Bone marrow (tissue), 2 donors: ENCODE data around the gene DTL.

Source experiments
- DNase-seq, 2 donors: peaks; one replicate each; lab custom pipeline; 2025; lab: John Stamatoyannopoulos, UW

Gene DTL

DNA sequence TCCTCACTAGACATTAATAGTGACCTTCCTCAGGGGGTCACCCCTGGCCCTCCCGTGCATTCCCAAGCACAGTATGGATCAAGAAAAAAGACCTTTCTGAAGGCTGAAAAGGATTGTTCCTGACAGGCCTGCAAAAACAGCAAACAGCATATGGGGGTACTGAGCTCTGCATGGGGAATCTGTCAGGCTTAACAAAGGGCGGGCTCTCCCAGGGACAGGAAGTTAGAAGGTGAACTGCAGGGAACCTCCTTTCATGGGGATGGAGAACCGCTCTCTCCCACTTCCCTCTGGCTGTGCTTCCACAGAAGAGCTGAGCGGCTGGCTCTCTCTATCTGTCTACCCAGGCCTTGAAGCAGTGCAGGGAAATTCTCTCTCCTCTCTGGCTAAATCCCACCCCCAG is 91.7 kb downstream of the DTL start:
- DNase-seq, result no peak

DNA sequence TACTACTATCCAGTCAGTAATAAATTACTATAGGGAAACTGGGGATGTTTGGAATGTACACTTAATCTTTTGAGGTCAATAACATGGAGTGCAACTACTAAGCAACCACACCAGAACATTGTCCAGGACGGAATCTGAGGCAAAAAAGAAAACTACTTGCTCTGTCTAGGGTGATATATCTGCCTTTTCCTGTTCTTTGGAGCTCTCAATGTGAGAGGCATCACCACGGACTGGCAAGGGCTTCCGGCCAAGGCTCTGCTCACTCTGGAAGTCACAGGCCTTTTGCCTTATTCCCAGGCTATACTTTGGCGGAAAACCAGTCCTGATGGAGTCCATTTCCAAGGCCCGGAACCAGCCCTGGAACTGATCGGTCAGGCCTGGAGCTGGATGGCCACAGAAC is 94.2 kb downstream of the DTL start:
- DNase-seq, result no peak

DNA sequence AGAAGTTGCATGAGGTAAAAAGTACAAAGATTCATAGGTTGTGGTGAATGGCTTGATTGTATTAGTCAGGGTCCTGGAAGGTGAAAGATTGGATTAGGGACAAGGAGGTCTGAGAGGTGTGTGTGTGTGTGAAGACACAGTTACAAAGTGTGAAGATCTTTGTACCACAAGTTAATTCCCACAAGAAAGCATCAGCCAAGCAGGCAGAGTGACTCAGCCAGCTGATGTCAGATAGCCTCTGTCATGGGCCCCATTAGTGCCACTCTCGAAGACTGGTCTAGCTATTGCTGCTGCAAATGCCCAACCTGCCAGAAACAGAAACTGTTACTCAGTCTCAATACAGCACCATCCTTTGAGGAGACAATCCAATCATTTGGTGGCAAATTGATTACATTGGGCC is 96.5 kb downstream of the DTL start:
- no peak for DNase-seq

DNA sequence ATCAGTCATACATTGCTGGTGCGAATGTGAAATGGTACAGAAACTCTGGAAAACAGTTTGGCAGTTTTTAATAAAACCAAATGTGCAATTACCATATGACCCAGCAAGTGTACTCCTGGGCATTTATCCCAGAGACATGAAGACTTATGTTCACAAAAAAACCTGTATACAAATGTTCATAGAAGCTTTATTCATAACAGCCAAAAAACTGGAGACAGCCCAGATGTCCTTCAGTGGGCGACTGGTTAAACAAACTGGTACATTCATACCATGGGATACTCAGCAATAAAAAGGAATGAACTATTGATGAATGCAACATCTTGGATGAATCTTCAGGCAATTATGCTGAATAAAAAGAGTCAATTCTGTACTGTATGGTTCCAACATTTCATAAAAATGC is 97.8 kb downstream of the DTL start:
- no peak for DNase-seq

DNA sequence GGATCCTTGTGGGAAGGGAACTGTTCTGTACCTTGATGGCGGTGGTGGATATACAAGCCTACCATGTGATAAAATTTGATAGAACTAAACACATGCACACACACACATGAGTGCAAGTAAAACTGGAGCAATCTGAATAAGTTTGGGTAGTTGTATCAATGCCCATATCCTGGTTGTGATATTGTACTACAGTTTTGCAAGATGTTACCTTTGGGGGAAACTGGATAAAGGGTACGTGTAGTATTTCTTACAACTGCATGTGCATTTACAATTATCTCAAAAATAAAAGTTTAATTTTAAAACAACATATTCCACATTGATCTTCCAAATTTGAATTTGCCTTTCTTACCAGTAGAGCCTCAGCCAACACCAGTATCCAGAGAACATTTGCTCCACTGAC is 99.6 kb downstream of the DTL start:
- no peak for DNase-seq

DNA sequence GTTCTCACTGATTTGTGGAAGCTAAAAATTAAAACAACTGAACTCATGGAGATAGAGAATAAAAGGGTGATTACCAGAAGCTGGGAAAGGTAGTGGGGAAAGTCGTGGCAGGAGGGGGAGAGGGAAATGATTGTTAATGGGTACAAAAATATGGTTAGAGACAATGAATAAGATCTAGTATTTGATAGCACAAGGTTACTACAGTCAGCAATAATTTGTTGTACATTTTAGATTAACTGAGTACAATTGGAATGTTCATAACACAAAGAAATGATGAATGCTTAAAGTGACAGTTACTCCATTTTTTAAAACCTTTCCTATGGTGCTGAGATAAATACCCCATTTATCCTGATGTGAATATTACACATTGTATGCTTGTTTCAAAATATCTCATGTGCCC is 102.3 kb downstream of the DTL start:
- DNase-seq, result no peak

DNA sequence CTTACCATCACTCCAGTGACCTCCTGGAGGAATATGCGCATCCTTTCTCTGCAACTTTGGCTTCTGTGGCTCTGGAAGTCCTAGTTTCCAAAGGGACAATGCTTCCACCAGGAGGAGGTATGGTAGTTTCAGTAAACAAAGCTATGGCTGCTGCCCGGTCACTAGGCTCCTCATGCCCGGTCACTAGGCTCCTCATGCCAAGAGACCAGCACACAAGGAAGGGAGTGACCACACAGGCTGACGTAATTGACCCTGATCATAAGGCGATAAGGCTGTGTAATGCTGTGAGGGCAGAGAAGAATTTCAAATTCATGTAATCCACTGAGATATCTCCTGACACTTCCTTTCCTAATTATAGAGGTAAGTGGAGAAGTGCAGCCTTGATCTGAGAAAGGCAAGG is 102.9 kb downstream of the DTL start:
- DNase-seq, result no peak

DNA sequence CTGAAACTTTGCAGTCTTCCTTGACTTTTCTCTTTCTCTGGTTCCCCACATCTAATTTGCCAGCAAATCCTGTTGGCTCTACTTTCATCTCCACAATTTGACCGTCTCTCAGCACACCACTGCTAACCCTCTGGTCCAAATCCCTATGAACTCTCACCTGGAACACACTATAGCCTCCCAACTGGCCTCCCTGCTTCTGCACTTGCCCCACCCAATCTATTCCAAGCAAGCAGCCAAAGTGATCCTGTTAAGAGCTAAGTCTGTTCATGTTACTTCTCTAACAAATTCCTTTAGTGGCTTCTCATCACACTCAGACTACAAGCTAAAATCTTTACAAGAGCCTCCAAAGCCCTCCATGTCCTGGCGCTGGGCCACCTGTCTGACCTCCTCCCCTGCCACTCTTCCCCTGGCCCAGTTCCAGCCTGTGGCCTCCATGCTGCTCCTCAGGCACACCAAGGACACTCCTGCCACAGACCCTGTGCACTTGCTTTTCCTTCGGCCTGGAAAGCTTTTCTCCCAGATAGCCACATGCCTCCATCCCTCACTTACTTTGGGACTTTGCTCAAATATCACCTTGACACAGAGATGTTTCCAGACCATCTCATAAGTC is 104.1 kb downstream of the DTL start:
- no peak for DNase-seq

DNA sequence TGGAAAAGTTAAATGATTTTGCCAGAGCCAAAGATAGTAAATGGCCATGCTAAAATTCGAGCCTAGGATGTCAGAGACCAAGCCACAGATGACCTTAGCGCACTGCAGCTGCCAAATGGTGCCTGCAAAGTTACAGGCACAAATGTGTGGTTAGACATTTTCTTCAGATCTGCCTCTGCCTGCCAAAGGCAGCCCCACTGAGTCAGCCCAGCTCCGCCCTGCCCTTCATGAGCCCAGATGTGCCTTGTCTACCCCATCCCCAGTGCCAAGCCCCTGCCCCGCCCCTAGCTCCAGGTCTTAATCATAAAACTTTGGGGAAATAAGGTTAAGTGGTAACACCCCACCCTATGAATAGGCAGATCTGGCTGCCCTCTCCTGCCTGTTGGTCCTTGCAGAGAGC is 105.9 kb downstream of the DTL start:
- DNase-seq, result no peak

DNA sequence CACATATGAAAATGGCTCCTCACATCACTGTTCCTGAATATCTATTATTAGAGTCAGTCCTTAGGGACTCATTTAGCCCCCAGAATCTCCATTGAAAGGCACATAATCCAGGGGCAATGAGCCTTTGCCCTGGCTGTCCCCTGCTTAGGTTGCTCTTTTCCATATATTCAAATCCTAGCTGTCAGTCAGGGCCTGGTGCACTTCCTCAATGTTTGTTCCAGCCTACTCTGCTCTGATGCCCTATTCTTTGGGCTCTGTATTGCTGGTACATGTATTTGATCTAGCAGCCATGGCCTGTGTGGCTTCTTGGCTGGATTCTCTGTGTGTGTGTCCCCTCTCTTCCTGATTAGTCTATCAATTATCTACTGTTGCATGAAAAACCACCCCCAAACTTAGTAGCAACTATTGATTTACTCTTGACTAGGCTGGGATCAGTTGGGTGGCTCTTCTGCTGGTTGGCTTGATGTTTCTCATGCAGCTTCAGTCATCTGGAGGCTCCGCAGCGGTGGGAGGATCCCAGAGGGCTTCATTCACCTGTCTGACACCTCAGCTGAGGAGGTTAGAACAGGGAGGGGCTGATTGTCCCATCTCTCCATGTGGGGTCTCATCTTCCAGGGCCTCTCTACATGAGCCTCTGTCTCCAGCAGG is 107.5 kb downstream of the DTL start:
- DNase-seq, result no peak

DNA sequence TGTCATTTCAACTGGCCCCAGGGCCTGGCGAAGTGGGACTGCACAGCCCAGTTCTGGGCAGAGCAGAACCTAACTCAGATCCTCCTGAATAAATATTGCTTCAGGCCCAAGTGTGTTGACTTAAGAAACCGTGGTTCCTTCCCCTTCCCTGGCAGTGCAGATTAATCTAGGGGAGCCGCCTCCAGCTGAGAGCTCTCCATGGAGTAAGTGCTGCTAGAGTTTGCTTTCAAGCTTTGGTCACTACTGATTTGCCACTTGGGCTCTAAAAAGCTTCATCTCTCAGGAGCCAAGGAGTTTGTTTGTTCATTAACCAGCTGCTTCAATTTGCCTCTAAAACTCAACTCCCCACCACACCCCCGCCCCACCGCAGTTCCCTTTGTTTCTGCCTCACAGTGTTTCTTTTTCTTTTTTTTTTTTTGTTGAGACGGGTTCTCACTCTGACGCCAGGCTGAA is 112.1 kb downstream of the DTL start:
- no peak for DNase-seq

DNA sequence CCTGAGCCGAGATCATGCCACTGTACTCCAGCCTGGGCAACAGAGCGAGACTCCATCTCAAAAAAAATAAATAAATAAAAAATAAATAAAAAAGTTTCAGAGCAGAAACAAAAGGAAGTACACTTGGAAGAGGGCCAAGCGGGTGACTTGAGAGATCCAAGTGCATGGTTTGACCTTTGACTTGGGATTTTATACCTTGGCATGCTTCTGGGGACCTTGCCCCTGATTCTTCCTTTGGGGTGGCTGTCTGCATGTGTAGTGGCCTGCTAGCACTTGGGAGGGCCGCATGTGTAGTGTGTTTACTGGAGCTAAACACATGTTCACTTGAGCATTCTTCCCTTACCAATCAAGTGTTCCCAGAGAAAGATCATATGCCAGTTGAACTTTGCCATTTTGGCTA is 114.0 kb downstream of the DTL start:
- DNase-seq, result no peak

DNA sequence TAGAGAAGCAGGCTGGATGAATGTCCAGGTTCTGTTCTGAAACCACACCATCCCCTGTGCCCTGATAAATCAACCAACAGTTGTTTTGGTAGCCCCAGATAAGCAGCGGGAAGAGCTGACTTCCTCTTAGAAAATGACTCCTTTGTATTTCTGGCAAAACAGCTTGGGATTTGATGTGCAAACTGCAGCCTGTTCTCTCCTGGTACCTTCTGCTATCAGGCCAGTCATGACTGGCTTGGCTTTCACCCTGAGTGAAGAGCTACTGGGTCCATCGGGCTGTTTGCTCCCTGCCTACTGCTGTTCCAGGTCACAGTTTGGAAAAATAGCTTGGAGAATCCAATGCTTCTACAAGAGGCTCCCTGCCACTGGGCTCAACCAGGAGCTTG is 116.8 kb downstream of the DTL start:
- DNase-seq, result peak in 1 of 2 donors; percentile 51

DNA sequence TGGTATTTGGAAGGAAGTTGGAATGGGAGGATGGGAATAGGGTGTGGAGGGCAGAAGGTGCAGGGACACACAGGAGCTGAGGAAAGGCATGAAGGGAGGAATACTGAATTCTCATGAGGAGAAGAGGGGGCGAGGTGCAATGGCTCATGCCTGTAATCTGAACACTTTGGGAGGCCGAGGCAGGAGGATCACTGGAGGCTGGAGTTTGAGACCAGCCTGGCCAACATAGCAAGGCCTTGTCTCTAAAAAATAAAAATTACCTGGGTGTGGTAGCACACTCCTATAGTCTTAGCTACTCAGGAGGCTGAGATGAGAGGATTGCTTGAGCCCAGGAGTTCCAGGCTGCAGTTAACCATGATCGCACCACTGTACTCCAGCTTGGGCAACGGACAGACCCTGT is 117.3 kb downstream of the DTL start:
- DNase-seq, result no peak

DNA sequence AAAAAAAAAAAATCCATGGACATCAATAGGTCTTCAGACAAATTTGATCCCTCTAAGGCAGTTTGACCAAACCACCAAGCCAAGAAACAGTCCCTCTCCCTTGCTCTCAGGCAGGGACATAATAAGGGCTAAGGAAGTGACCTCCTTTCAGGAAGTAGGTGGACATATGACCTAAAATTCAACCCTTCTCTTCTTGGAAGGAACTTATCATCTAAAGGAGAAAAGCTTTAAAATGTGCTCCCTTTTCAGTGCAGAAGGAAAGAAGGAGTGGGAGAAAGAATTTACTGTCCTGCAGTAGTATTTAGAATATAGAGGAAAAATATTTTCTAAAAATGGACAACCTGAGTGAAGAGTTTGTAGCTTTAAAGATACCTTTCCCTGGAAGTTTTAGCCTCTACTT is 118.1 kb downstream of the DTL start:
- DNase-seq, result no peak
